ENCODE results near the gene KRTDAP.

DNA sequence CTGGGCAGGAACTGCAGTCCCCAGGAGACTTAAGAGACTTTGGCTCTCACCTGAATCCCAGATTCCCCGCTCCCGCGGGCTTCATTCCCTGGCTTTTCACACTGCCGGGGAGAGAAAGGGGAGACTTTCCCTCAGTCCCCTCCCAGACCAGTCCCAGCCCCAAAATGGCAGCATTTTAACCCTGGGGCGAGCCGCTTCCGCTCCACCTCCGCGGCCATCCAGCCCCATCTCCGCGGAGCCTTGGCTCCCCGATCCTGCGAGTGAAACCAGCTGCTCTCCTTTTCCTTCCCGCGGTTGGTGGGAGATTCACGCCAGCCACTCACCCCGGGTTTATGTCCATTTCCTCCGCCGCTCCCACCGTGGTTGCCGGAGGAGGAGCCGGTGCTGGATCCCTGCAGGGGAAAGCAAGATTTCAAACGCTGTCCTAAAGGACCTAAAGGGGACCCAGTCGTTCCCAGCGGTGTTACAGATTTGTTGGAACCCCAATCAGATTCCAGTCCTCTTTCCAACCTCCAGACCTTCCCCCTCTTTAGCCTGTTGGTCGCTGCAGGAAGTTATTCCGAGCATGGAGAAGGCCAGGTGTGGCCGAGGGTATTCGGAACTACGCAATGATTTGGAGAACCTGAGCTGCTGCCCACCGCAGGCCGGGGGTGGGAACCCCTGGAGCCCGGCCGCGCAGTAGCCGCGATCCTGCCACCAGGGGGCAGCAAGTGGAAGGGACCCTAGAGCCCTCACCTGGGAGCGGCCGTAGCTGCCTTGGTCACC lies 19.8 kb upstream of the KRTDAP start:
- TF ChIP-seq CTCF (IDR thresholded peaks at IDR 0.05 in 2 of 3, conservative IDR thresholded peaks at IDR 0.05 in 1 of 3; ENCODE audit: control insufficient read depth in 2 of 3, extremely low read depth in 1 of 3, insufficient read depth in 1 of 3, low read depth in 3 of 3, low read length in 3 of 3), result peak; percentile 96; a peak in 5 of 6 replicates
- no peak for TF ChIP-seq NFYB (IDR thresholded peaks at IDR 0.05; ENCODE audit: insufficient read depth, low read depth, low read length)
- TF ChIP-seq TAF1 (IDR thresholded peaks at IDR 0.05; ENCODE audit: borderline replicate concordance, low read depth, low read length), result peak; percentile 53; the same call in 1 of the 2 replicates
- TF ChIP-seq, protein P1, sequence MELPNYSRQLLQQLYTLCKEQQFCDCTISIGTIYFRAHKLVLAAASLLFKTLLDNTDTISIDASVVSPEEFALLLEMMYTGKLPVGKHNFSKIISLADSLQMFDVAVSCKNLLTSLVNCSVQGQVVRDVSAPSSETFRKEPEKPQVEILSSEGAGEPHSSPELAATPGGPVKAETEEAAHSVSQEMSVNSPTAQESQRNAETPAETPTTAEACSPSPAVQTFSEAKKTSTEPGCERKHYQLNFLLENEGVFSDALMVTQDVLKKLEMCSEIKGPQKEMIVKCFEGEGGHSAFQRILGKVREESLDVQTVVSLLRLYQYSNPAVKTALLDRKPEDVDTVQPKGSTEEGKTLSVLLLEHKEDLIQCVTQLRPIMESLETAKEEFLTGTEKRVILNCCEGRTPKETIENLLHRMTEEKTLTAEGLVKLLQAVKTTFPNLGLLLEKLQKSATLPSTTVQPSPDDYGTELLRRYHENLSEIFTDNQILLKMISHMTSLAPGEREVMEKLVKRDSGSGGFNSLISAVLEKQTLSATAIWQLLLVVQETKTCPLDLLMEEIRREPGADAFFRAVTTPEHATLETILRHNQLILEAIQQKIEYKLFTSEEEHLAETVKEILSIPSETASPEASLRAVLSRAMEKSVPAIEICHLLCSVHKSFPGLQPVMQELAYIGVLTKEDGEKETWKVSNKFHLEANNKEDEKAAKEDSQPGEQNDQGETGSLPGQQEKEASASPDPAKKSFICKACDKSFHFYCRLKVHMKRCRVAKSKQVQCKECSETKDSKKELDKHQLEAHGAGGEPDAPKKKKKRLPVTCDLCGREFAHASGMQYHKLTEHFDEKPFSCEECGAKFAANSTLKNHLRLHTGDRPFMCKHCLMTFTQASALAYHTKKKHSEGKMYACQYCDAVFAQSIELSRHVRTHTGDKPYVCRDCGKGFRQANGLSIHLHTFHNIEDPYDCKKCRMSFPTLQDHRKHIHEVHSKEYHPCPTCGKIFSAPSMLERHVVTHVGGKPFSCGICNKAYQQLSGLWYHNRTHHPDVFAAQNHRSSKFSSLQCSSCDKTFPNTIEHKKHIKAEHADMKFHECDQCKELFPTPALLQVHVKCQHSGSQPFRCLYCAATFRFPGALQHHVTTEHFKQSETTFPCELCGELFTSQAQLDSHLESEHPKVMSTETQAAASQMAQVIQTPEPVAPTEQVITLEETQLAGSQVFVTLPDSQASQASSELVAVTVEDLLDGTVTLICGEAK (IDR thresholded peaks at IDR 0.05; ENCODE audit: borderline replicate concordance), result no peak; the same call in 1 of the 2 replicates
- TF ChIP-seq NFIC (IDR thresholded peaks at IDR 0.05; ENCODE audit: low read depth, low read length), result no peak
- no peak for TF ChIP-seq POLR2AphosphoS5 (IDR thresholded peaks at IDR 0.05; ENCODE audit: low read length)
- no peak for TF ChIP-seq ESRRA (IDR thresholded peaks at IDR 0.05; ENCODE audit: low read length)
- TF ChIP-seq SP1 (IDR thresholded peaks at IDR 0.05; ENCODE audit: low read depth, low read length), result no peak
- no peak for TF ChIP-seq YBX1 (IDR thresholded peaks at IDR 0.05)
- peak; percentile 38; the same call in 1 of the 2 replicates for TF ChIP-seq TCF12 (IDR thresholded peaks at IDR 0.05; ENCODE audit: low read depth, low read length)
- peak; percentile 71 for TF ChIP-seq RAD21 (IDR thresholded peaks at IDR 0.05; ENCODE audit: insufficient read depth, low read depth, low read length)
- TF ChIP-seq EZH2 (IDR thresholded peaks at IDR 0.05; ENCODE audit: borderline replicate concordance, control insufficient read depth, low read depth, low read length), result no peak

All from GM12878 (cell line).